Lower leg skin (tissue), 4 donors: ENCODE results near the gene CCDC15. TPM values are rescaled to one million over a fixed set of nuclear protein-coding genes. Genes with fewer than 3 reads are reported as not detected.

Experiments used
- DNase-seq, 2 donors: peaks; one replicate each; pipeline ENCODE4 v3.0.0-alpha.2; 2019; ENCODE audit warnings: low spot score in 2 of 2
- H3K4me3 ChIP-seq: fragments of 200-600 bp; sonication (generic); 2 replicates; pipeline ENCODE4 v1.5.1; 2017; ENCODE audit warnings: mild to moderate bottlenecking, low read depth; ENCODE audit not compliant: poor library complexity, severe bottlenecking
- POLR2A ChIP-seq, 2 donors: fragments of 450-650 bp; IDR thresholded peaks; one replicate each; pipeline ENCODE4 v1.6.1; 2016 to 2017; ENCODE audit warnings: antibody characterized with exemption in 2 of 2, mild to moderate bottlenecking in 1 of 2, moderate library complexity in 1 of 2
- WGBS, 2 donors: methylation state at CpG; one replicate each; pipeline ENCODE4 v1.1.5; 2018; 5-methylcytosine and 5-hydroxymethylcytosine counted together
- intact Hi-C: fragments of 100-400 bp; cut with DNase I; formaldehyde crosslinking; loops from one replicate; pipeline ENCODE4 v1.15.0; 2023; ENCODE audit warnings: low total_unique reads
- total RNA-seq, 4 donors: library from RNA; depleted of rRNA; stranded (reverse); fragments of >200 nt; gene quantifications; one replicate each; pipeline ENCODE4 v1.1.0, GENCODE V29; 2016
- TF ChIP-seq, protein P1 (sequence below), 3 donors: fragments of 450-650 bp; IDR thresholded peaks; one replicate each; pipeline ENCODE4 v1.5.1; 2016; ENCODE audit warnings: antibody characterized with exemption in 3 of 3, mild to moderate bottlenecking in 3 of 3, moderate library complexity in 2 of 3

Gene CCDC15
- total RNA-seq, 4 donors from 2014 or later, result 2.1 to 4.2 (median 2.9) TPM

DNA sequence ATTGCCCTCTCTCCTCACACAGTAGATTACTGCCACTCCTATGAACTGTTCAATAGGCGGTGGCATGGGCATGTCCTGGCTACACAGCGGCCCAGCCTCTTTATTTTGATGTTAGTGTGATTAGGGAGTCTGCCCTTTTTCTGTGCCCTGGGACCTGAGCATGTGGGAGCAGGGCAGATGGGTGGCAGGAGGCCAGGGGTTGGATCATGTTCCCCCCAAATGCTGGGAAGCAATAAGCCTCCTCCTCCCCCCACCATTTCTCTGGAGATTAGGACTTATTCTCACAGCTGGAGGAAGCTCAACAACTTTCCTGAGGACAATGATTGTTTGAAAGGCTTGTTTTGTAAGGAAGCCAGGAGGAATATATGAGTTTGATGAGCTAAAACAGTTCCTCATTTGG lies 34.1 kb upstream of the CCDC15 start:
- DNase-seq, result peak in 1 of 2 donors; percentile 62

DNA sequence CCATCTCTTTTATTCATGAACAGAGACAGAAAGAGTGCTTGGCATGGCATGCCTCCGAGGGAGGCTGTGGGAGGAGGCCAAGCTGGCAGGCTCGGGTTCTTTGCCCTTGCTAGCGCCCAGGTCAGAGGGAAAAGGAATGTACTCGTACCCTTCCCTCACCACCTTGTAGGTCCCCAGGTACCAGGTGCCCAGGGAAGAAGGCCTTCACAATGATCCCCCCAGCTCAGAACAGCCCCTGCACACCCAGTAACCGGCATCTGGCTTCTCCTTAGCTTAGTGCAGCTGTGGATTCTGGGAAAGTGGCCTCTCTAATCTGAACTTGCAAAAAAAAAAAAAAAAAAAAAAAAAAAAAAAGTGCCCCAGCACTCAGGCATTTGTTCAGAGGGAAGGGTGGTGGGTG lies 33.6 kb upstream of the CCDC15 start:
- DNase-seq, result peak in 1 of 2 donors; percentile 53
- H3K4me3 ChIP-seq, result no peak overlapping the region
- intact Hi-C loops, result no loop called here
- 92 to 94% methylated on average over 5 of the region's 5 CpGs for WGBS, 2 donors
- TF ChIP-seq, protein P1, sequence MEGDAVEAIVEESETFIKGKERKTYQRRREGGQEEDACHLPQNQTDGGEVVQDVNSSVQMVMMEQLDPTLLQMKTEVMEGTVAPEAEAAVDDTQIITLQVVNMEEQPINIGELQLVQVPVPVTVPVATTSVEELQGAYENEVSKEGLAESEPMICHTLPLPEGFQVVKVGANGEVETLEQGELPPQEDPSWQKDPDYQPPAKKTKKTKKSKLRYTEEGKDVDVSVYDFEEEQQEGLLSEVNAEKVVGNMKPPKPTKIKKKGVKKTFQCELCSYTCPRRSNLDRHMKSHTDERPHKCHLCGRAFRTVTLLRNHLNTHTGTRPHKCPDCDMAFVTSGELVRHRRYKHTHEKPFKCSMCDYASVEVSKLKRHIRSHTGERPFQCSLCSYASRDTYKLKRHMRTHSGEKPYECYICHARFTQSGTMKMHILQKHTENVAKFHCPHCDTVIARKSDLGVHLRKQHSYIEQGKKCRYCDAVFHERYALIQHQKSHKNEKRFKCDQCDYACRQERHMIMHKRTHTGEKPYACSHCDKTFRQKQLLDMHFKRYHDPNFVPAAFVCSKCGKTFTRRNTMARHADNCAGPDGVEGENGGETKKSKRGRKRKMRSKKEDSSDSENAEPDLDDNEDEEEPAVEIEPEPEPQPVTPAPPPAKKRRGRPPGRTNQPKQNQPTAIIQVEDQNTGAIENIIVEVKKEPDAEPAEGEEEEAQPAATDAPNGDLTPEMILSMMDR (IDR thresholded peaks at IDR 0.05), result no peak
- TF ChIP-seq POLR2A (IDR thresholded peaks at IDR 0.05), result no peak

More for the DNA sequence above, 34.1 kb upstream of the CCDC15 start:
- no peak for TF ChIP-seq POLR2A (IDR thresholded peaks at IDR 0.05)
- TF ChIP-seq, protein P1 (IDR thresholded peaks at IDR 0.05), result no peak
- no peak overlapping the region for H3K4me3 ChIP-seq
- intact Hi-C loops, result no loop called here
- 86 to 90% methylated on average over 2 of the region's 2 CpGs for WGBS, 2 donors

DNA sequence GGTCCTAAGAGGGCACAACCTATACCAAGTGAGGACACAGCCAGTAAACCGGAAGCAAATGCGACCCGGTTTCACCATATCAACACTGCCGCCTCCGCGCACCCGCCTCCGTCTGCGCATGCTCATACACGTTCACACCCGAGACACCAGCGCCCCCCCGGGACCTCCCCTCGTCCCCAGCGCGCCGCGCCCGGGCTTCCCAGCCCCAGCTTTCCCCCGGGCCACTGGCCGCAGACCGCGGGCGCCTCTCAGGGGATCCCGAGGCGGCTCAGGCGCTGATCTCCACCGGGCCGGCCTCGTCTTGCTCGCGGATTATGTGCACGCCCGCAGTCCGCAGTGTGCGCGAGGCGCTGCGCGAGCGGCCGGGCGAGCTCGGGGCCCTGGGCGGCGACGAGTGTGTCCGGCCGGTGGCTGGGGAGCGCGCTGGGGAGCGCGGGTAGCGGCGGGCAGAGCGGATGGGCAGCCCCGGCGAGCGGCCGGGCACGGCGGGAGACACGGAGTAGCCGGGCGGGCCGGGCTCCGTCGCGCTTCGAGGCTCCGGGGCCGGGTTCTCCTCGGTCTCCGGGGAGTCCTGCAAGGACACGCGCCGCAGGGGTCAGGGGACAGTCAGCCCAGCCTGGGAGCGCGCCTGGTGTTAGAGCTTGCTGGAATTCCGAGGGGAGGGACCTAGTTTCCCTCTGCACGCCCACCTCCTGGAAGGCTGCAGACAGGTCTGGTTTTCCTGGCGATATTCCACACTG lies 33.0 kb upstream of the CCDC15 start:
- peak; percentile 44 to 94 for DNase-seq
- no peak for TF ChIP-seq POLR2A (IDR thresholded peaks at IDR 0.05)
- TF ChIP-seq, protein P1 (IDR thresholded peaks at IDR 0.05), result no peak
- 9 to 12% methylated on average over 29 to 43 of the region's 82 CpGs for WGBS, 2 donors
- peak overlapping the region; percentile 19 for H3K4me3 ChIP-seq
- intact Hi-C loops, result no loop called here

DNA sequence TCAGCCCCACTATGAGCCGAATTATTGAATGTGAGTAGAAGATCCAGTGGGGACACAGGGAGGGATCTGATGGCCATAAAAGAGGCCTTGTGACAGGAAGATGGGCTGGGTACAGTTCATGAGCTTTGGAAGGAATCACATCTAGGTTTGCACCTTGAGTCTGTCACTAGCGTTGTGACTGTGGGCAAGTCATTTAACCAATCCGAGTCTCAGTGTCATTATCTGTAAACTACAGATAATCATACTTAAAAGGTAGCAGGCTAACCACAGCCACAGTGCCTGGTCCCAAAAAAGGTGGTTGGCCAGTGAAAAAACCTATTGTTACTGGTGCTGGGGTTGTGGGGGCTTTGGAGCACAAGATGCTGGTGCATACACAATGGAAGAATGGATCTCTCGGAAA lies 31.2 kb upstream of the CCDC15 start:
- 86 to 91% methylated on average over 4 of the region's 4 CpGs for WGBS, 2 donors
- intact Hi-C loops, result no loop called here

DNA sequence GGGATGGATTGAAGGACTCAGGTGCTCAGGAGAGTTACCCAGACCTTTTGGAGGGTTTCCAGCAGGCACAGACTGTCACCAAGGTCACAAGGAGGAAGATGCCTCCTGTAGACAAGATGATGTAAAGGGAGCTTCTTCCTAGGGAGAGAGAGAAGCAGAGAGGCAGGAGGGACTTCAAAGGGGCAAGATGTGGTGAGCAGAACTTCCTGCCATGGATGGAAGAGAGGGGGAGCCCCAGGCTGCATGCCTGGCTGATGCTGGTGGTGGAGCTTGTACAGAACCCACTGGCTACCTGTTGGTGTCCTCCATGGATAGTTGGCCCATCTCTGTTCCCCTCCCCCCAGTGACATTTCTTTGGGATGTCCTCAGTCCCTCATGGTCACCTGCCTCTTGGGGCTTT lies 30.7 kb upstream of the CCDC15 start:
- no peak for DNase-seq
- TF ChIP-seq, protein P1 (IDR thresholded peaks at IDR 0.05), result no peak
- no peak for TF ChIP-seq POLR2A (IDR thresholded peaks at IDR 0.05)
- no peak overlapping the region for H3K4me3 ChIP-seq
- intact Hi-C loops, result no loop called here

More for the DNA sequence above, 31.2 kb upstream of the CCDC15 start:
- H3K4me3 ChIP-seq, result no peak overlapping the region
- TF ChIP-seq, protein P1 (IDR thresholded peaks at IDR 0.05), result no peak
- no peak for TF ChIP-seq POLR2A (IDR thresholded peaks at IDR 0.05)
- DNase-seq, result no peak
